Suprapubic skin (tissue), 4 donors: ENCODE data around the gene PIP5K1C. TPM values are rescaled to one million over a fixed set of nuclear protein-coding genes. Genes with fewer than 3 reads are reported as not detected.

Source experiments
- DNase-seq, 2 donors: peaks; one replicate each; pipeline ENCODE4 v3.0.0-alpha.2; 2019; ENCODE audit warnings: low spot score in 2 of 2
- H3K27ac ChIP-seq: fragments of 200-600 bp; sonication (generic); one replicate; pipeline ENCODE4 v1.5.1; 2019
- H3K27me3 ChIP-seq: fragments of 200-600 bp; sonication (generic); one replicate; pipeline ENCODE4 v1.5.1; 2019
- H3K36me3 ChIP-seq: fragments of 200-600 bp; sonication (generic); one replicate; pipeline ENCODE4 v1.5.1; 2019
- H3K4me1 ChIP-seq: fragments of 200-600 bp; sonication (generic); one replicate; pipeline ENCODE4 v1.5.1; 2019
- H3K4me3 ChIP-seq: fragments of 200-600 bp; sonication (generic); one replicate; pipeline ENCODE4 v1.5.1; 2019; ENCODE audit warnings: mild to moderate bottlenecking
- H3K9me3 ChIP-seq: fragments of 200-600 bp; sonication (generic); one replicate; pipeline ENCODE4 v1.5.1; 2019
- CTCF ChIP-seq, 2 donors: fragments of 200-600 bp in 1 of 2; fragments of 450-650 bp in 1 of 2; sonication (generic) in 1 of 2; IDR thresholded peaks; one replicate each; pipeline ENCODE4 v1.5.1; 2016 to 2019; ENCODE audit warnings: antibody characterized with exemption in 2 of 2, mild to moderate bottlenecking in 1 of 2, moderate library complexity in 1 of 2
- EP300 ChIP-seq: sonication (generic); formaldehyde crosslinking; IDR thresholded peaks from one replicate; pipeline ENCODE4 v1.6.1; 2017; ENCODE audit warnings: antibody characterized with exemption
- POLR2A ChIP-seq, 2 donors: fragments of 450-650 bp; IDR thresholded peaks; one replicate each; pipeline ENCODE4 v1.6.1; 2017; ENCODE audit warnings: antibody characterized with exemption in 2 of 2, mild to moderate bottlenecking in 2 of 2, moderate library complexity in 2 of 2
- POLR2AphosphoS5 ChIP-seq, 3 donors: sonication (generic); formaldehyde crosslinking; IDR thresholded peaks; one replicate each; pipeline ENCODE4 v1.6.1; 2017; ENCODE audit warnings: antibody characterized with exemption in 3 of 3
- WGBS: methylation state at CpG from one replicate; pipeline ENCODE4 v1.1.5; 2018; 5-methylcytosine and 5-hydroxymethylcytosine counted together
- total RNA-seq, 4 donors: library from RNA; depleted of rRNA; stranded (reverse); fragments of >200 nt; gene quantifications; one replicate each; pipeline ENCODE4 v1.1.0, GENCODE V29; 2016

The PIP5K1C gene
- total RNA-seq, 4 donors from 2014 or later = 16.5 to 25.7 (median 20.8) TPM

- H3K9me3 ChIP-seq = no peaks in the 10 kb centered on the region
- H3K4me1 ChIP-seq = no peaks in the 10 kb centered on the region
- H3K27ac ChIP-seq = no peak overlapping the region
- DNase-seq = no peak
- H3K27me3 ChIP-seq = no peaks in the 10 kb centered on the region
- H3K36me3 ChIP-seq = no peaks in the 10 kb centered on the region
- TF ChIP-seq CTCF (IDR thresholded peaks at IDR 0.05) = no peak
- no peak overlapping the region for H3K4me3 ChIP-seq
- WGBS = 73% methylated on average over 31 of the region's 34 CpGs
These were observed 104.7 kb downstream of the PIP5K1C start for GRCh38 chr19:3595521-3596061.

- no peak for DNase-seq
- Histone ChIP-seq H3K27ac (no peak overlapping the region), H3K9me3 (no peaks in the 10 kb centered on the region), H3K4me1 (no peaks in the 10 kb centered on the region), H3K36me3 (no peaks in the 10 kb centered on the region), H3K4me3 (no peak overlapping the region), H3K27me3 (no peaks in the 10 kb centered on the region)
- TF ChIP-seq CTCF (IDR thresholded peaks at IDR 0.05) (no peak), EP300 (no peak), POLR2AphosphoS5 (IDR thresholded peaks at IDR 0.05) (no peak), POLR2A (IDR thresholded peaks at IDR 0.05) (no peak)
- 56% methylated on average over 10 of the region's 11 CpGs for WGBS
These were observed 107.1 kb downstream of the PIP5K1C start for GRCh38 chr19:3593156-3593555.

GRCh38 chr19:3591876-3592613 is 108.2 kb downstream of the PIP5K1C start:
- Histone ChIP-seq H3K36me3 (no peaks in the 10 kb centered on the region), H3K27ac (no peak overlapping the region), H3K9me3 (no peaks in the 10 kb centered on the region), H3K27me3 (no peaks in the 10 kb centered on the region), H3K4me1 (peaks cover 2% of the 10 kb centered on the region), H3K4me3 (no peak overlapping the region)
- WGBS = 17% methylated on average over 1 of the region's 9 CpGs
- TF ChIP-seq POLR2A (IDR thresholded peaks at IDR 0.05) (no peak), CTCF (IDR thresholded peaks at IDR 0.05) (no peak), EP300 (no peak), POLR2AphosphoS5 (IDR thresholded peaks at IDR 0.05) (no peak)
- no peak for DNase-seq

GRCh38 chr19:3590991-3591659 is 109.1 kb downstream of the PIP5K1C start:
- H3K4me1 ChIP-seq = peaks cover 11% of the 10 kb centered on the region
- no peak for DNase-seq
- WGBS = 88% methylated on average over 6 of the region's 8 CpGs

More at GRCh38 chr19:3590991-3591659, 109.1 kb downstream of the PIP5K1C start:
- TF ChIP-seq EP300 (no peak), POLR2A (IDR thresholded peaks at IDR 0.05) (no peak), POLR2AphosphoS5 (IDR thresholded peaks at IDR 0.05) (no peak), CTCF (IDR thresholded peaks at IDR 0.05) (no peak)
- Histone ChIP-seq H3K4me3 (no peak overlapping the region), H3K36me3 (no peaks in the 10 kb centered on the region), H3K27me3 (peaks cover 9% of the 10 kb centered on the region), H3K27ac (no peak overlapping the region), H3K9me3 (no peaks in the 10 kb centered on the region)
